Measurements from ENCODE around the gene AFF4. TPM values are rescaled to one million over a fixed set of nuclear protein-coding genes. Genes with fewer than 3 reads are reported as not detected.
A peak's percentile ranks its signal among the peaks of the same experiment; 100 is the strongest.

The AFF4 gene
- total and polyA plus RNA-seq, 9 of the 15 experiments (the other 6 are each of a cell fraction or from before 2014, with no cell fraction given): 1.7 to 25.8 (median 17.9) TPM

- TF ChIP-seq CBX3 (IDR thresholded peaks at IDR 0.05; ENCODE audit: borderline replicate concordance in 1 of 2, low read length in 2 of 2): no peak
- peak; percentile 41; the same call in 1 of the 2 replicates for TF ChIP-seq RB1 (IDR thresholded peaks at IDR 0.05; ENCODE audit: low read depth)
- TF ChIP-seq ZNF609 (CRISPR knock-in tag; IDR thresholded peaks at IDR 0.05; ENCODE audit: borderline replicate concordance): no peak
- TF ChIP-seq EHMT2 (IDR thresholded peaks at IDR 0.05): no peak
- no peak for TF ChIP-seq ATF2 (CRISPR knock-in tag; IDR thresholded peaks at IDR 0.05)
- peak; percentile 55; the same call in 1 of the 2 replicates for TF ChIP-seq PKNOX1 (IDR thresholded peaks at IDR 0.05)
- TF ChIP-seq DIDO1 (tag; IDR thresholded peaks at IDR 0.05; ENCODE audit: low read depth): no peak
- TF ChIP-seq ZKSCAN3 (CRISPR knock-in tag; IDR thresholded peaks at IDR 0.05): no peak
- TF ChIP-seq SPI1 (IDR thresholded peaks at IDR 0.05; ENCODE audit: borderline replicate concordance, low read depth, low read length): peak; percentile 58; the same call in 1 of the 2 replicates
- TF ChIP-seq ZNF318 (IDR thresholded peaks at IDR 0.05; ENCODE audit: borderline replicate concordance in 1 of 2, low read depth in 1 of 2): no peak
- TF ChIP-seq JUND (IDR thresholded peaks at IDR 0.05; ENCODE audit: borderline replicate concordance, low read depth, low read length): peak; percentile 44; the same call in 1 of the 2 replicates
- no peak for TF ChIP-seq JUND (tag; IDR thresholded peaks at IDR 0.05; ENCODE audit: borderline replicate concordance, low read depth, low read length)
Observed at GRCh38 chr5:132883261-132883834, 80.1 kb downstream of the AFF4 start (continued).

Data from K562 (cell line).